Measurements from ENCODE around the gene ADGRD1.

Gene ADGRD1

DNA sequence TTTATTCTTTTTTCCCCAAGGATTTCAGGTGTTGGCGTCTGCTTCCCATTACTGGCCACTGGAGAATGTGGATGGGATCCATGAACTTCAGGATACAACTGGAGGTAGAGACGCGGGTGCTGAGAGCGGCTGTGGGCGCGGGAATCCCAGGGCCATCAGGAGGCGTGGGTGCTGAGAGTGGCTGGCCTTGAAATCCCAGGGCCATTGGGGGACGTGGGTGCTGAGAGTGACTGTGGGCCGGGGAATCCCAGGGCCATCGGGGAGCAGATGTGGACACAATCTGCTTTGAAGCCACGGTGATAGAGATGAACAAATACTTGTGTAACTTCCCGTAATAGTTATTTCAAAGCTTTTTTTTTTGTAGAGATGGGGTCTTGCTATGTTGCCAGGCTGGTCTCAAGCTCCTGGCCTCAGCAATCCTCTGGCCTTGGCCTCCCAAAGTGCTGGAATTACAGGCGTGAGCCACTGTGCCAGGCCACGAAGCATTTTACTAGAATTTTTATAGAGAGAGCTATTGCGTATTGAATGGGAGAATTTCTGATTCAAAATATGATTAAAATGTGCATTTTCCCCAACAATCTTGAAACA, 12.8 kb downstream of the ADGRD1 start:
- Histone ChIP-seq H3K4me3 (ENCODE audit: low read length) (no peak overlapping the region), H3K4me1 (ENCODE audit: insufficient read depth, low read length) (no peaks in the 10 kb centered on the region), H3K9ac (ENCODE audit: low read depth, low read length) (no peak overlapping the region), H3K27ac (ENCODE audit: low read depth, low read length) (no peak overlapping the region), H3K9me3 (ENCODE audit: insufficient read depth, low read depth, low read length) (no peaks in the 10 kb centered on the region), H3K27me3 (ENCODE audit: insufficient read depth, low read length) (no peaks in the 10 kb centered on the region), H3K36me3 (ENCODE audit: insufficient read depth, low read length) (no peaks in the 10 kb centered on the region)
- 95% methylated on average over 15 of the region's 15 CpGs for WGBS

DNA sequence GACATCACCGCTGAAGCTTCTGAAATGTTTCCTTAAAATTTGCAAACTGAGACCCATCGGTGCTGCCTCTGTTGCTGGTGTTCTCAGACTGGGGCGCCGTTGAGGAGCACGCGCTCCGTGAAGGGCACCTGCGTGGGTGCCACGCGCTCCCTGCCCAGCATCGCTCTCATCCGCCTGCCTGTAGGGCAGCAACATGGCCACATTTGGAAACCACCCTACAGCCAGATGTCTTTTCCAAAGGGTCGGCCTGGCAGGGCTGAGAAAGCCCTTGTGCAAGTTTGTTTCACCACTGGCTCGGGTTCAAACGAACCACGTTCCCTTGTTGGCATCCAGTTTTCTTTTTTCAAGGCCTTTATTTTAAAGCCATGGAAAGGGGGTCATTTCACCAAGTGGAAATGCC, 13.9 kb downstream of the ADGRD1 start:
- Histone ChIP-seq H3K27ac (ENCODE audit: low read depth, low read length) (no peak overlapping the region), H3K4me3 (ENCODE audit: low read length) (no peak overlapping the region), H3K36me3 (ENCODE audit: insufficient read depth, low read length) (no peaks in the 10 kb centered on the region), H3K9me3 (ENCODE audit: insufficient read depth, low read depth, low read length) (no peaks in the 10 kb centered on the region), H3K27me3 (ENCODE audit: insufficient read depth, low read length) (no peaks in the 10 kb centered on the region), H3K4me1 (ENCODE audit: insufficient read depth, low read length) (no peaks in the 10 kb centered on the region), H3K9ac (ENCODE audit: low read depth, low read length) (no peak overlapping the region)
- WGBS, result 94% methylated on average over 16 of the region's 16 CpGs

DNA sequence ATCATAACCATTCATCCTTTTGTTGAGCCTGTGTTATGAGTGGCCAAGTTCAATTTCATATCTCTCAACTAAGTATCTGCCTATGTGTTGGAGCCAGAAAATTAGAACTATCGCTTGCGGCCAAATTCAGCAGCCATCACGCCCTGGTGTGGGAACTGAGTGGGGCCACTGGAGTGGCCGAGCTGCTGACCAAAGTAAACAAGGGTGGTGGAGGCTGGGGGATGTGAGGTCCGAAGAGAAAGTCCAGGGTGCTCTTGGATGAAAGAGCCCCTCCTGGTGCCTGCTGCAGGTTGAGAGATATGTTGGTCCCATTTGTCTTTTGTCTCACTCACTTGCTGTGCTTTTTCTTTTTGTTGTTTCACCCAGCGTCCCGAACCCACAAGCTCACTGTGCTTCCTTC, 14.9 kb downstream of the ADGRD1 start:
- no peaks in the 10 kb centered on the region for H3K9me3 ChIP-seq (ENCODE audit: insufficient read depth, low read depth, low read length)
- no peaks in the 10 kb centered on the region for H3K4me1 ChIP-seq (ENCODE audit: insufficient read depth, low read length)
- no peak overlapping the region for H3K27ac ChIP-seq (ENCODE audit: low read depth, low read length)
- 95% methylated on average over 7 of the region's 7 CpGs for WGBS
- H3K4me3 ChIP-seq (ENCODE audit: low read length), result no peak overlapping the region
- H3K36me3 ChIP-seq (ENCODE audit: insufficient read depth, low read length), result no peaks in the 10 kb centered on the region
- H3K9ac ChIP-seq (ENCODE audit: low read depth, low read length), result no peak overlapping the region
- H3K27me3 ChIP-seq (ENCODE audit: insufficient read depth, low read length), result no peaks in the 10 kb centered on the region

DNA sequence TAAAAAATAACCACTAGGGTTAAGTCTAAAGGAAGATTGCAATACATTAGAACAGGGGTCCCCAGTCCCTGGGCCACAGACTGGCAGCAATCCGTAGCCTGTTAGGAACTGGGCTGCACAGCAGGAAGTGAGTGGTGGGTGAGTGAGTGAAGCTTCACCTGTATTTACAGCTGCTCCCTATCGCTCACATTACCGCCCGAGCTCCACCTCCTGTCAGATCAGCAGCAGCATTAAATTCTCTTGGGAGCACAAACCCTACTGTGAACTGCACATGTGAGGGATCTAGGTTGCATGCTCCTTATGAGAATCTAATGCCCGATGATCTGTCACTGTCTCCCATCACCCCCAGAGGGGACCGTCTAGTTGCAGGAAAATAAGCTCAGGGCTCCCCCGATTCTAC, 15.5 kb downstream of the ADGRD1 start:
- H3K36me3 ChIP-seq (ENCODE audit: insufficient read depth, low read length), result no peaks in the 10 kb centered on the region
- WGBS, result 85% methylated on average over 5 of the region's 7 CpGs
- no peaks in the 10 kb centered on the region for H3K9me3 ChIP-seq (ENCODE audit: insufficient read depth, low read depth, low read length)
- H3K4me3 ChIP-seq (ENCODE audit: low read length), result no peak overlapping the region
- no peak overlapping the region for H3K27ac ChIP-seq (ENCODE audit: low read depth, low read length)
- no peaks in the 10 kb centered on the region for H3K27me3 ChIP-seq (ENCODE audit: insufficient read depth, low read length)
- no peaks in the 10 kb centered on the region for H3K4me1 ChIP-seq (ENCODE audit: insufficient read depth, low read length)
- no peak overlapping the region for H3K9ac ChIP-seq (ENCODE audit: low read depth, low read length)

DNA sequence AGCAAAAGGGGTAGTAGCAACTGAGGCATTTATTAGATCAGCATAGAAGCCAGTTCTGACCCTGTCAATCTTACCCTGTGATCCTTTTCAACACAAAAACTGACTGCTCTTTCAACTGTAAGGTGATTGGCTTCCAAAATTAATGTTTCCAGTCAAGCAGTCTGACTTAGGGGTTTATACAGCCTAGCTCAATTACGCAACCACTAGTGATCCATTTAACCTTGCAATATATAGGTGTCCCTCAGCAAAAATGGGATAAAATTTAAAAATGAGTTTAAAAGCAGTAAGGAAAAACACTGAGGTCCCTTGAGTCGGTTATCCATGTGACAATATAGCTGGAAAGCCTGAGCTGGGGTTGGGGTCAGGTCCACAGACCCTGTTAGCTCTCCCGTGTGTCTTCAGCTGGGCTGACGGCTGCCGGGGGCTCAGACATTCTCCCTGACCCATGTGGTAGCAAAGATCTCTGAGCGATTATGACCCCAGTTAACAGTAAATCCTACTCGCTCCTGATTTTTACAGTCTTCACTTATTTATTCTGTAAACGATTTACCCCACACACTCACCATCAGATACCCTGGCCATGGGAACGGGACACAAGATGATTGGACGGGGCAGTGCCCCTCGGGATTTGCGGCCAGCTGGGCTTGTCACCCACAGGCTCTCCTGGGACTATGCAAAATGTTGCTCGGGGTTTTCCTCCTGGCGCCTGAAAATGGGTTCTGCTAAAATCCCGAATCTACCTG, 16.6 kb downstream of the ADGRD1 start:
- no peak overlapping the region for H3K27ac ChIP-seq (ENCODE audit: low read depth, low read length)
- H3K36me3 ChIP-seq (ENCODE audit: insufficient read depth, low read length), result no peaks in the 10 kb centered on the region
- H3K9ac ChIP-seq (ENCODE audit: low read depth, low read length), result no peak overlapping the region
- H3K27me3 ChIP-seq (ENCODE audit: insufficient read depth, low read length), result no peaks in the 10 kb centered on the region
- H3K9me3 ChIP-seq (ENCODE audit: insufficient read depth, low read depth, low read length), result no peaks in the 10 kb centered on the region
- no peaks in the 10 kb centered on the region for H3K4me1 ChIP-seq (ENCODE audit: insufficient read depth, low read length)
- no peak overlapping the region for H3K4me3 ChIP-seq (ENCODE audit: low read length)
- WGBS, result 86% methylated on average over 14 of the region's 15 CpGs

DNA sequence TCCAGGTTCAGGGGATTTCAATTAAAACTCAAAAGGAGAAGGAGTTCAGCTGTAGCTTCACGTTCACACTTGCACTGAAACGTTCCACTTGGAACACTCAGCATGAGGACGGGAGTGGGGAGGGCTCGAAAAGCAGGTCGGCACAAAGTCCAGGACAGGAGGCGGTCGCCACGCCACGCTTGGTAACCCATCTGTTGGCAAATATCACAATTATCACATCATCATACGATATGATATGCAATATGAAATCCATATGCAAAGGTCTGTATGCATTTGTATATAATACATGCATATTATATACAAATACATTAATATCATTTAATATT, 17.2 kb downstream of the ADGRD1 start:
- Histone ChIP-seq H3K27me3 (ENCODE audit: insufficient read depth, low read length) (no peaks in the 10 kb centered on the region), H3K4me3 (ENCODE audit: low read length) (no peak overlapping the region), H3K9ac (ENCODE audit: low read depth, low read length) (no peak overlapping the region), H3K36me3 (ENCODE audit: insufficient read depth, low read length) (no peaks in the 10 kb centered on the region), H3K4me1 (ENCODE audit: insufficient read depth, low read length) (no peaks in the 10 kb centered on the region), H3K27ac (ENCODE audit: low read depth, low read length) (no peak overlapping the region), H3K9me3 (ENCODE audit: insufficient read depth, low read depth, low read length) (no peaks in the 10 kb centered on the region)
- WGBS, result 96% methylated on average over 9 of the region's 10 CpGs

DNA sequence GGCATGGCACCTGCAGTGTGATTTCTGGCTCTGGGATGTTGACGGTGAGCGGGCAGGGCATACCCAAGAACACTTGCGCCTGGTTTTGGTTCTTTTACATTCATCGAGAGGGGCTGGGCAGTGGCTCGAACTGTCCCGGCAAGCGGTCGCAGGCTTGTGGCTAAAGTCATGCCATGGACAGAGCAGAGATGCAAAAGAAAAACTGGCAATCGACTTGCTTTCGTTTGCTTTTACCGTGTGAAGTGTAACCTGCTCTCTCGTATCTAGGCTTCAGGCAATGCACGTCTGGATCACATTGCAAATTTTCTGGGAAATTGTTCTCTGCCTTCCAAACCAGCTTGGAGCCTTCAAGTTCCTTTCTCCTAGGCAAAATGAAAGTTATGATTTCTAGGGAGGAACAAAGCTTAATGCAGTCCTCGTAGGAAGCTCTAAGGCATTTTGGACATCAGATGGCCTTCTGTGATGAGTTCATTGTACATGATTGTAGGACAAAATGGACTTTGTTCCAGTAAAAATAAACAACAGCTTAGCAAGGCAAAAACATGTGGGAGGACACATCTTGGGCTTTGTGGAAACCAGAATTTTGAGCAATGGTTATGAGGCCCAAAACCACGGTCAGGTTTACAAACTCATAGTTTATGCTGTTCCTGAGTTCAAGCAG, 18.3 kb downstream of the ADGRD1 start:
- Histone ChIP-seq H3K4me3 (ENCODE audit: low read length) (no peak overlapping the region), H3K27ac (ENCODE audit: low read depth, low read length) (no peak overlapping the region), H3K4me1 (ENCODE audit: insufficient read depth, low read length) (no peaks in the 10 kb centered on the region), H3K9ac (ENCODE audit: low read depth, low read length) (no peak overlapping the region), H3K9me3 (ENCODE audit: insufficient read depth, low read depth, low read length) (no peaks in the 10 kb centered on the region), H3K27me3 (ENCODE audit: insufficient read depth, low read length) (no peaks in the 10 kb centered on the region), H3K36me3 (ENCODE audit: insufficient read depth, low read length) (no peaks in the 10 kb centered on the region)
- 94% methylated on average over 15 of the region's 15 CpGs for WGBS

DNA sequence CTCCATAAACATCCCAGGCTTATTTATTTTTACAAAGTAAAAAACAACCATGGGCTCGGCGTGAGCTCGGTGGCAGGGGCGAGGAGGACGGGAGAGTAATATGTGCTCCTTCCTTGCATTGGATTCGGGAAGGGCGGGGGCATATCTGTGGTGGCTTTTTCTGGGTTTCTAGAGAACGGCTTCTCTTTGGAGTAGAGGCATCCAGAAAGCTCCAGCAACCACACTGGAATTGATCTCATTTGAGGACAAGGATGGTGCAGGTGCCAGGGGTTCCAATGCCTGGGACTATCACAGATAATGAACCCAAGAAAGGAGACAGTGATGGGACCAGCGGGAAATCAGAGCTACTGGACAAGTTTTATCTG, 18.9 kb downstream of the ADGRD1 start:
- Histone ChIP-seq H3K4me3 (ENCODE audit: low read length) (no peak overlapping the region), H3K9me3 (ENCODE audit: insufficient read depth, low read depth, low read length) (no peaks in the 10 kb centered on the region), H3K4me1 (ENCODE audit: insufficient read depth, low read length) (no peaks in the 10 kb centered on the region), H3K27me3 (ENCODE audit: insufficient read depth, low read length) (no peaks in the 10 kb centered on the region), H3K27ac (ENCODE audit: low read depth, low read length) (no peak overlapping the region), H3K36me3 (ENCODE audit: insufficient read depth, low read length) (no peaks in the 10 kb centered on the region), H3K9ac (ENCODE audit: low read depth, low read length) (no peak overlapping the region)
- WGBS, result 93% methylated on average over 9 of the region's 9 CpGs

DNA sequence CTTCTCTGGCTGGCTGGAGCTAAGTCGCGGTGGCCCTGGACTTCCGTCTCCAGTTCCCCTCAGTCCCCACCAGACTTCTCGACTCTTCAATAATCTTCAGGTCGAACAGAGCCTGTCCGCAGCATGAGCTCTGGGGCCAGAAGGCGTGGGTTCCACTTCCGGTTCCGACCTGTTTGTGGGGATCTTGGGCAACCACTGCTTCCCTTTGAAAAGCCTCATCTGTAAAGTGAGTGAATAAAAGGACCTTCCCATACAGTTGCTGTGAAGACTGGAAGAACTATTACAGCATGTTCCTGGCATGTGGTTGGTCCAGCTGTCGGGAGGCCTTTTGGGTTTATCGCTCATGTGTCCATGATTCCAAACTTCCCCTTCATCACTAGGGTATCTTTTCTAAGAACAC, 19.4 kb downstream of the ADGRD1 start:
- H3K4me1 ChIP-seq (ENCODE audit: insufficient read depth, low read length), result no peaks in the 10 kb centered on the region
- H3K9me3 ChIP-seq (ENCODE audit: insufficient read depth, low read depth, low read length), result no peaks in the 10 kb centered on the region
- 96% methylated on average over 11 of the region's 11 CpGs for WGBS
- H3K4me3 ChIP-seq (ENCODE audit: low read length), result no peak overlapping the region
- H3K27ac ChIP-seq (ENCODE audit: low read depth, low read length), result no peak overlapping the region
- no peaks in the 10 kb centered on the region for H3K27me3 ChIP-seq (ENCODE audit: insufficient read depth, low read length)
- no peaks in the 10 kb centered on the region for H3K36me3 ChIP-seq (ENCODE audit: insufficient read depth, low read length)
- H3K9ac ChIP-seq (ENCODE audit: low read depth, low read length), result no peak overlapping the region

DNA sequence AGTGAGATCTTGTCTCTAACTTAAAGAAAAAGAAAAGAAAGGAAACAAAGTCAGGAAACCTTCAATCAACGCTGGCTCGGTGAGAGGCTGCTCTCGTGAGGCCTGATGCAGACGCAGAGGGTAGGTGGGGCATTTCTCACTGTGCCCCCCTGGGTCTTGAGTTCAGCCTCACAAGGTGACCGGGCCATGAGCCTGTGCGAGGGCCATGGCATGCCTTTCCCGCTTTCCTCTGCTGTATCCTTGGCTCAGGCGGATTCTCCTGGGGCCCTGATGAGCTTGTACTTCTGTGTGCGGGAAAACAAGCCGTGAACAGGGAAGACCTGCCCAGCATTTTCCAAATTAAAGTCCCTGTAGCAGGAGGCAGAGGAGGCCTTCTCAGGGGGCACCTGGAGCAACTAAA, 20.2 kb downstream of the ADGRD1 start:
- H3K4me3 ChIP-seq (ENCODE audit: low read length), result no peak overlapping the region
- 94% methylated on average over 10 of the region's 10 CpGs for WGBS
- H3K36me3 ChIP-seq (ENCODE audit: insufficient read depth, low read length), result no peaks in the 10 kb centered on the region
- no peaks in the 10 kb centered on the region for H3K9me3 ChIP-seq (ENCODE audit: insufficient read depth, low read depth, low read length)
- H3K27me3 ChIP-seq (ENCODE audit: insufficient read depth, low read length), result no peaks in the 10 kb centered on the region
- H3K4me1 ChIP-seq (ENCODE audit: insufficient read depth, low read length), result no peaks in the 10 kb centered on the region
- H3K9ac ChIP-seq (ENCODE audit: low read depth, low read length), result no peak overlapping the region
- H3K27ac ChIP-seq (ENCODE audit: low read depth, low read length), result no peak overlapping the region

DNA sequence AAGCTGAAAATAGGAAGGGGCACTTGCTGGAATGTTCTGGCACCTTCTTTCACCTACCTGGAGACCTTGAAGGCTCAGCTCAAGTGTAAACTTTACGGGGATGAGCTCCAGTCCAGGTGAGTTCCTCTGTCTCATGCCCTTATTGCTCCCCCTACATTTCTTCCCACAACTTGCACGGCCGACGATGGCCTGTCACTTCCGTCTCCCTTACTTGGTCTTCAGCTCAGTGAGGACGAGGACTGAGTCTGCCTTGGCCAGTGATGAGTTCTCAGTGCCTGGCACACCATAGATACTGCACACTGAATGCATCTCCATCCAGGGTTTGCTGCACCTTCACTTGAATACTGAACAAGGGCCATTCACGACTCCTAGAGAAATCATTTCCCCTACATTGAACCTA, 21.4 kb downstream of the ADGRD1 start:
- Histone ChIP-seq H3K27me3 (ENCODE audit: insufficient read depth, low read length) (no peaks in the 10 kb centered on the region), H3K9me3 (ENCODE audit: insufficient read depth, low read depth, low read length) (no peaks in the 10 kb centered on the region), H3K4me3 (ENCODE audit: low read length) (no peak overlapping the region), H3K9ac (ENCODE audit: low read depth, low read length) (no peak overlapping the region), H3K4me1 (ENCODE audit: insufficient read depth, low read length) (no peaks in the 10 kb centered on the region), H3K36me3 (ENCODE audit: insufficient read depth, low read length) (no peaks in the 10 kb centered on the region), H3K27ac (ENCODE audit: low read depth, low read length) (no peak overlapping the region)
- 90% methylated on average over 6 of the region's 7 CpGs for WGBS
